Measurements from ENCODE around the gene GPRC6A. TPM values are rescaled to one million over a fixed set of nuclear protein-coding genes. Genes with fewer than 3 reads are reported as not detected.

Gene GPRC6A
- total RNA-seq, 4 donors from 2014 or later = 0.35 TPM; not detected in 3

DNA sequence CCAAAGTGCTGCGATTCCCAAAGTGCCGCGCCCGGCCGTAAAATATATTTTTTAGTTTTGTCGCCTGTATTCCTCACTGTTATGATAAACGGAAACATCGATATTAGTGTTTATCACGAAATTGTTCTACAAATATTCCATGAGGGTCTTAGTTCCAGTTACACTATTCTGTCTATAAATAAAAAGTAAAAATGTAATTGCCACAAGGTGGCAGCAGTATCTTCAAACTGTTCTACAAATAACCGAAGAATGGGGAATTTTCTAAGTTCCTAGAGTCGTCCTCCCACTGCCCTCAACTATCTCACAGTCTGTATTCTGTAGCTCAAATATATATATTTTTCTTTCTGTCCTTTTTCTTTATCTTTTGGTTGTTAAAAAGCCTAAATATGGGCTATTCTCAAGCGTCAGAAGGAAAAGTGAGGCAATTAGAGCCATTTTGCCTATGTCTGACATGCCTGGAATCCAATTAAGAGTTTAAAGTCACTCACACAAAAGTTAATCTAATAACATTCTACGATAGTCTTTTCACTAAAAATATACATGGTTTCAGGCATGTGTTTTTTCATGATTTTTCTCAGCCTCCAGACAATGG lies 49.2 kb downstream of the GPRC6A start:
- TF ChIP-seq POLR2A (IDR thresholded peaks at IDR 0.05) = no peak
- TF ChIP-seq, protein P1, sequence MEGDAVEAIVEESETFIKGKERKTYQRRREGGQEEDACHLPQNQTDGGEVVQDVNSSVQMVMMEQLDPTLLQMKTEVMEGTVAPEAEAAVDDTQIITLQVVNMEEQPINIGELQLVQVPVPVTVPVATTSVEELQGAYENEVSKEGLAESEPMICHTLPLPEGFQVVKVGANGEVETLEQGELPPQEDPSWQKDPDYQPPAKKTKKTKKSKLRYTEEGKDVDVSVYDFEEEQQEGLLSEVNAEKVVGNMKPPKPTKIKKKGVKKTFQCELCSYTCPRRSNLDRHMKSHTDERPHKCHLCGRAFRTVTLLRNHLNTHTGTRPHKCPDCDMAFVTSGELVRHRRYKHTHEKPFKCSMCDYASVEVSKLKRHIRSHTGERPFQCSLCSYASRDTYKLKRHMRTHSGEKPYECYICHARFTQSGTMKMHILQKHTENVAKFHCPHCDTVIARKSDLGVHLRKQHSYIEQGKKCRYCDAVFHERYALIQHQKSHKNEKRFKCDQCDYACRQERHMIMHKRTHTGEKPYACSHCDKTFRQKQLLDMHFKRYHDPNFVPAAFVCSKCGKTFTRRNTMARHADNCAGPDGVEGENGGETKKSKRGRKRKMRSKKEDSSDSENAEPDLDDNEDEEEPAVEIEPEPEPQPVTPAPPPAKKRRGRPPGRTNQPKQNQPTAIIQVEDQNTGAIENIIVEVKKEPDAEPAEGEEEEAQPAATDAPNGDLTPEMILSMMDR (IDR thresholded peaks at IDR 0.05) = peak; percentile 10 to 34 (median 14)
- H3K9me3 ChIP-seq = no peaks in the 10 kb centered on the region
- no peaks in the 10 kb centered on the region for H3K4me1 ChIP-seq
- no peaks in the 10 kb centered on the region for H3K36me3 ChIP-seq
- no peak overlapping the region for H3K4me3 ChIP-seq
- no peak for DNase-seq
- no peak overlapping the region for H3K27ac ChIP-seq
- H3K27me3 ChIP-seq = no peaks in the 10 kb centered on the region
- intact Hi-C loops (cut with DNase I; ENCODE audit: low total_unique reads) = no loop called here

DNA sequence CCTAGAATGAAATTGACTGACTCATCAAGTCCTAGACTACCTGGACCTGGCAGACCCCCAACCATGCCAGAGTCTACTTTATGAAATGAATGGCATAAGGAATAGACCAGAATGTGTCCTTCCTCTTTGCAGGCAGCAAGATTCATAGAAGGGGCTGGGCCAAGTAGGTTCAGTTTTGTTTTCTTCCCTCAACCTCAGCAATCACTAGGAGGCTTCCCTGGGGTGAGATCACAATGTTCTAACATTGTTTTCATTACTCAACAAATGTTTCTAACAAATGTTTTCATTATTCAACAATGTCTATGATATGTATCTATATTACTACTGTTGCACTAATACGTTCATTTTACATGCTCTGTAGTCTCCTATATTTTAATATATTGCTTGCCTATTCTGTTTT lies 55.0 kb downstream of the GPRC6A start:
- H3K4me1 ChIP-seq = no peaks in the 10 kb centered on the region
- H3K36me3 ChIP-seq = no peaks in the 10 kb centered on the region
- TF ChIP-seq POLR2A (IDR thresholded peaks at IDR 0.05) = no peak
- TF ChIP-seq, protein P1 (IDR thresholded peaks at IDR 0.05) = no peak
- H3K27ac ChIP-seq = no peak overlapping the region
- DNase-seq = no peak
- H3K27me3 ChIP-seq = no peaks in the 10 kb centered on the region
- intact Hi-C loops (cut with DNase I; ENCODE audit: low total_unique reads) = no loop called here
- H3K4me3 ChIP-seq = no peak overlapping the region
- H3K9me3 ChIP-seq = no peaks in the 10 kb centered on the region

DNA sequence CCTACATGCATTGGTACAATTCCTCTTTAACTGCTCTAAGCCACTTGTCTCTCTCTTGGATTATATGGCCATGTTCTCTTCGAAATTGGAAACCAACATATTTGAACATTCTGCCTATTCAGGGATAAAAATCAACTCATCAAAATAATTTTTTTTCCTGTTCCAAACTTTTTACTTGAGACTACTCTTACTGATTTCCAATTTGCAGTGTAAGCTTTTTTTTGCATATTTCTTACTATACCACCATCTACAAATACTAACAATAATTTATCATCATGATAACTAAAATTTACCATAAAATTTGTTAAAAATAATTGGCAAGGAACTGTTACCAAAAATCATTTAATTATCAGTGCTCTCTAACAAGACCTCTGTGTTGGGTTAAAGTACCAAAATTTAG lies 56.4 kb downstream of the GPRC6A start:
- Histone ChIP-seq H3K27me3 (no peaks in the 10 kb centered on the region), H3K4me3 (no peak overlapping the region), H3K9me3 (no peaks in the 10 kb centered on the region), H3K4me1 (no peaks in the 10 kb centered on the region), H3K36me3 (no peaks in the 10 kb centered on the region), H3K27ac (no peak overlapping the region)
- no peak for DNase-seq
- intact Hi-C loops (cut with DNase I; ENCODE audit: low total_unique reads) = no loop called here
- TF ChIP-seq, protein P1 (IDR thresholded peaks at IDR 0.05) = no peak
- TF ChIP-seq POLR2A (IDR thresholded peaks at IDR 0.05) = no peak

DNA sequence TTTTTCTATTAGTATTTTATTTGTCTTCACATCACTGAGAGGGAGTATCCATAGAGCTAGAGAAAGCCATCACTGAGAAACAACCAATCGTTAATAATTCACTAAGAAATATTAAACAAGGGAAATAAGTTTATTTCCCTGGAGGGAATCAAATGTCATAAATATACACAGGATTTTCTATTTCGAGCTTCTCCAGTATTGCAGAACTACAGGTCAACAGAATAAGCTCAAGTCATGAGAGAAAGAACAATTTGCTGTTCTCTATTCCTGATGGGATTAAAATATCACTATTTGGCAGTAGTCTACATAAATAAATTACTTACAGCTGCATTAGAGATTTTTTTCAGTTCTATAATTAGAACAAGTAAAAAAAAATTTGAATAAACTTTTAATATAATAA lies 61.2 kb downstream of the GPRC6A start:
- no peaks in the 10 kb centered on the region for H3K4me1 ChIP-seq
- DNase-seq = no peak
- H3K9me3 ChIP-seq = no peaks in the 10 kb centered on the region
- intact Hi-C loops (cut with DNase I; ENCODE audit: low total_unique reads) = no loop called here
- no peaks in the 10 kb centered on the region for H3K36me3 ChIP-seq
- no peak for TF ChIP-seq POLR2A (IDR thresholded peaks at IDR 0.05)
- TF ChIP-seq, protein P1 (IDR thresholded peaks at IDR 0.05) = no peak
- H3K27ac ChIP-seq = no peak overlapping the region
- no peaks in the 10 kb centered on the region for H3K27me3 ChIP-seq
- H3K4me3 ChIP-seq = no peak overlapping the region

DNA sequence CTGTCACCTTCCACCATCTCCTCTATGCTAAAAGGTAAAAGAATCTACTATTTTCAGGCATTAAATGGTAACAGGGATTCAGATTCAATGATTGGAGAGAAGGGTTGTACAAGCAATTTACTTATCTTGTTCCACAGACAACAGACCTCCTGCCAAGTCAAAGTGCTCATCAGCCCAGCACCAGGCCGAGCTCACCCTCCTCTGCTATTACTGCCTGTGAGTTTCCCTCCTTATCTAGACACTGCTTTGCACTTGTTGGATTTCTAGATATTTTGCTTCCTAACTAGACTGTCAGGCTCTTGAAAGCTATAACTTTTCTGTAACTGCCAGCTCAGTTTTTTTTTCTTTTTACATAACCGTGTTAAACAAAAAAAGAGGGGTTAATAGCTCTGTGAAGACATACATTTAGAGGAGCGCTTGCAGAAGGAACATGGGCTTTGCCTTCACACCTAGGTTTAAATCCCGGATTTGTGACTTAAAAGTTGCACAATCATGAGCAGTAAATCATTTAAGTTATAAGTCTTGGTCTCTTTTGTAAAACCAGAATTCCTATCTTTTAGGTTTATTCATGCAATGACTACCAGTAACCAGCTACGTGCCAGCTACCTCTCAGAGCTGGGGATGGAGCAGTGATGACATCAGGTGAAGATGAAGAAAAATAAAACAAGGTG lies 62.2 kb downstream of the GPRC6A start:
- H3K4me3 ChIP-seq = no peak overlapping the region
- H3K4me1 ChIP-seq = no peaks in the 10 kb centered on the region
- H3K9me3 ChIP-seq = no peaks in the 10 kb centered on the region
- intact Hi-C loops (cut with DNase I; ENCODE audit: low total_unique reads) = no loop called here
- no peak overlapping the region for H3K27ac ChIP-seq
- no peaks in the 10 kb centered on the region for H3K27me3 ChIP-seq
- no peaks in the 10 kb centered on the region for H3K36me3 ChIP-seq
- DNase-seq = no peak
- no peak for TF ChIP-seq POLR2A (IDR thresholded peaks at IDR 0.05)
- TF ChIP-seq, protein P1 (IDR thresholded peaks at IDR 0.05) = no peak

Data from uterus (tissue), 4 donors.